ENCODE data around the gene OR2A2.

DNA sequence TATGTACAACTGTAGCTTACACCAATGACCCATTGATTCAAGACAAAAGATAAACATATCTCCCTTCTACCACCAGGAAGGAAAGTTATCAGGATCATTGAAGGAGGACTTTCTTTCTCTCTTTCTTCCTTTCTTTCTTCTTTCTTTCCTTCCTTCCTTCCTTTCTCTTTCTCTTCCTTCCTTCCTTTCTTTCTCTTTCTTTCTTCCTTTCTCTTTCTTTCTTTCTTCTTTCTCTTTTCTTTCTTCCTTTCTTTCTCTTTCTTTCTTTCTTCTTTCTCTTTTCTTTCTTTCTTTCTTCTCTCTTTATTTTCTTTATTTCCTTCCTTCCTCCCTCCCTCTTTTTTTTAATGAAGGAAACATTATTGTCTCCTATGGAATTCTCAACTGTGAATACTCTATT is 10.6 kb upstream of the OR2A2 start:
- TF ChIP-seq POLR2AphosphoS5 (IDR thresholded peaks at IDR 0.05; ENCODE audit: low read depth, low read length), result no peak
- no peak for TF ChIP-seq TAF1 (IDR thresholded peaks at IDR 0.05; ENCODE audit: borderline replicate concordance, insufficient read depth, low read length)
- TF ChIP-seq SIN3A (IDR thresholded peaks at IDR 0.05; ENCODE audit: borderline replicate concordance, insufficient read depth, low read length), result no peak
